Neural cell (in vitro differentiated cells): ENCODE data around the gene USP32.

Experiments used
- EP300 ChIP-seq: fragments of 450-650 bp; conservative IDR thresholded peaks from 2 replicates; pipeline ENCODE4 v1.6.1; 2014; ENCODE audit warnings: antibody characterized with exemption, mild to moderate bottlenecking, moderate library complexity; ENCODE audit not compliant: poor library complexity, severe bottlenecking
- EZH2 ChIP-seq: fragments of 200-600, 300-800 bp; shearing (Covaris generic), sonication (generic); IDR thresholded peaks from 2 replicates; pipeline ENCODE4 v1.6.1; 2014; ENCODE audit warnings: antibody characterized with exemption, low read length, borderline replicate concordance, mild to moderate bottlenecking; ENCODE audit not compliant: insufficient read depth, poor library complexity, severe bottlenecking
- TF ChIP-seq, protein P1 (sequence below): fragments of 450-650 bp; IDR thresholded peaks from 2 replicates; pipeline ENCODE4 v1.5.1; 2014; ENCODE audit warnings: antibody characterized with exemption, mild to moderate bottlenecking, moderate library complexity; ENCODE audit not compliant: poor library complexity, severe bottlenecking

- TF ChIP-seq EP300 (no peak), EZH2 (no peak)
- TF ChIP-seq, protein P1, sequence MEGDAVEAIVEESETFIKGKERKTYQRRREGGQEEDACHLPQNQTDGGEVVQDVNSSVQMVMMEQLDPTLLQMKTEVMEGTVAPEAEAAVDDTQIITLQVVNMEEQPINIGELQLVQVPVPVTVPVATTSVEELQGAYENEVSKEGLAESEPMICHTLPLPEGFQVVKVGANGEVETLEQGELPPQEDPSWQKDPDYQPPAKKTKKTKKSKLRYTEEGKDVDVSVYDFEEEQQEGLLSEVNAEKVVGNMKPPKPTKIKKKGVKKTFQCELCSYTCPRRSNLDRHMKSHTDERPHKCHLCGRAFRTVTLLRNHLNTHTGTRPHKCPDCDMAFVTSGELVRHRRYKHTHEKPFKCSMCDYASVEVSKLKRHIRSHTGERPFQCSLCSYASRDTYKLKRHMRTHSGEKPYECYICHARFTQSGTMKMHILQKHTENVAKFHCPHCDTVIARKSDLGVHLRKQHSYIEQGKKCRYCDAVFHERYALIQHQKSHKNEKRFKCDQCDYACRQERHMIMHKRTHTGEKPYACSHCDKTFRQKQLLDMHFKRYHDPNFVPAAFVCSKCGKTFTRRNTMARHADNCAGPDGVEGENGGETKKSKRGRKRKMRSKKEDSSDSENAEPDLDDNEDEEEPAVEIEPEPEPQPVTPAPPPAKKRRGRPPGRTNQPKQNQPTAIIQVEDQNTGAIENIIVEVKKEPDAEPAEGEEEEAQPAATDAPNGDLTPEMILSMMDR = no peak
These were observed 20.0 kb downstream of the USP32 start for GRCh38 chr17:60371818-60372510.
